Upper lobe of left lung (tissue), 6 donors: ENCODE data around the gene AKR1C2. TPM values are rescaled to one million over a fixed set of nuclear protein-coding genes. Genes with fewer than 3 reads are reported as not detected.
A peak's percentile ranks its signal among the peaks of the same experiment; 100 is the strongest.
"Not testable (repeated sequence)": the region's sequence is repeated elsewhere in the genome, so short reads cannot be mapped to it uniquely, and the experiment has no call there.

Experiments used
- ATAC-seq, 2 donors: fragments of 200-7000 bp; cut with Tn5 transposase; one replicate each; pipeline ENCODE4 v1.9.1; 2022; ENCODE audit warnings: mild to moderate bottlenecking in 2 of 2, moderate library complexity in 2 of 2; ENCODE audit not compliant: low FRiP score in 2 of 2
- DNase-seq, 2 donors: peaks; one replicate each; pipeline ENCODE4 v3.0.0-alpha.2; 2019 to 2020
- H3K27ac ChIP-seq, 4 donors: fragments of 200-600 bp; sonication (generic); one replicate each; pipeline ENCODE4 v1.5.1; 2016 to 2019
- H3K27me3 ChIP-seq, 4 donors: fragments of 200-600 bp; sonication (generic); one replicate each; pipeline ENCODE4 v1.5.1; 2017 to 2019
- H3K36me3 ChIP-seq, 4 donors: fragments of 200-600 bp; sonication (generic); one replicate each; pipeline ENCODE4 v1.5.1; 2016 to 2019
- H3K4me1 ChIP-seq, 4 donors: fragments of 200-600 bp; sonication (generic); one replicate each; pipeline ENCODE4 v1.5.1; 2018 to 2019
- H3K4me3 ChIP-seq, 4 donors: fragments of 200-600 bp; sonication (generic); one replicate each; pipeline ENCODE4 v1.5.1; 2017 to 2019; ENCODE audit warnings: mild to moderate bottlenecking in 2 of 4, moderate library complexity in 1 of 4
- H3K9me3 ChIP-seq, 4 donors: fragments of 200-600 bp; sonication (generic); one replicate each; pipeline ENCODE4 v1.5.1; 2018 to 2019
- EP300 ChIP-seq, 4 donors: sonication (generic); formaldehyde crosslinking; IDR thresholded peaks; one replicate each; pipeline ENCODE4 v1.5.1; 2017; ENCODE audit warnings: antibody characterized with exemption in 4 of 4, control low read depth in 2 of 4
- POLR2A ChIP-seq, 4 donors: fragments of 450-650 bp; IDR thresholded peaks; one replicate each; pipeline ENCODE4 v1.5.1; 2016 to 2017; ENCODE audit warnings: antibody characterized with exemption in 4 of 4, mild to moderate bottlenecking in 2 of 4
- POLR2AphosphoS5 ChIP-seq, 2 donors: sonication (generic); formaldehyde crosslinking; IDR thresholded peaks; one replicate each; pipeline ENCODE4 v1.5.1; 2017; ENCODE audit warnings: antibody characterized with exemption in 2 of 2
- WGBS, 2 donors: methylation state at CpG; one replicate each; pipeline ENCODE4 v1.1.5; 2017 to 2018; 5-methylcytosine and 5-hydroxymethylcytosine counted together
- total RNA-seq, 6 donors: library from RNA; depleted of rRNA in 4 of 6; stranded (reverse); fragments of >200 nt in 4 of 6; gene quantifications; one replicate each; pipeline versions ENCODE4 v1.1.0 to v1.2.1, GENCODE V29; 2016 to 2021
- TF ChIP-seq, protein P1 (sequence below), 6 experiments: fragments of 450-650 bp in 4 of 6; fragments of 200-600 bp in 2 of 6; sonication (generic) in 2 of 6; IDR thresholded peaks; one replicate each; pipeline ENCODE4 v1.5.1; 2016 to 2019; ENCODE audit warnings: antibody characterized with exemption in 6 of 6
- donor health status: DM: no; HTN: no; CAD: no; lungs with moderate emphysema.
- donor health status: DM: no; HTN: yes; CAD: no; lungs with severe emphysema.

The AKR1C2 gene
- total RNA-seq, 6 donors from 2014 or later, result 7.3 to 76.0 (median 28.6) TPM

DNA sequence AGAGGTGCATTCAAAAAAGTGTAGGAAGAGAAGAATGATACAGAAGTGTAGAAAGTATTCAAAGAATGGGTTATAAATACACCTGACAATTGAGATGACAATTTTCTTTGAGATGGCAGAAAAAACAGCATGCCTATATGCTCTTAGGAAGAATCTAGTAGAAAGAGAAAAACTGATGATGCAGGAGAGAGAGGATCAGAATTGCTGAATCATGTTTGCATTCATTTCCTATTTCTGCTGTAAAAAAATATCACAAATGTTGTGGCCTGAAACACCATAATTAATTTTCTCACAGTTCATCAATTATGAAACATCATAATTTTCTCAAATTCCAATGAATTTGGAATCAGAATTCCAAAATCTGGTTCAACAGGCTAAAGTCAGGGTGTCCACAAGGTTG is 50.3 kb downstream of the AKR1C2 start:
- H3K27ac ChIP-seq, result no peak overlapping the region
- no peaks in the 10 kb centered on the region for H3K27me3 ChIP-seq
- peaks cover 4 to 11% (median 8%) of the 10 kb centered on the region in 4 donors for H3K4me1 ChIP-seq
- no peak overlapping the region for H3K4me3 ChIP-seq
- TF ChIP-seq POLR2A (IDR thresholded peaks at IDR 0.05) (no peak), POLR2AphosphoS5 (IDR thresholded peaks at IDR 0.05) (no peak), EP300 (IDR thresholded peaks at IDR 0.05) (no peak)
- TF ChIP-seq, protein P1, sequence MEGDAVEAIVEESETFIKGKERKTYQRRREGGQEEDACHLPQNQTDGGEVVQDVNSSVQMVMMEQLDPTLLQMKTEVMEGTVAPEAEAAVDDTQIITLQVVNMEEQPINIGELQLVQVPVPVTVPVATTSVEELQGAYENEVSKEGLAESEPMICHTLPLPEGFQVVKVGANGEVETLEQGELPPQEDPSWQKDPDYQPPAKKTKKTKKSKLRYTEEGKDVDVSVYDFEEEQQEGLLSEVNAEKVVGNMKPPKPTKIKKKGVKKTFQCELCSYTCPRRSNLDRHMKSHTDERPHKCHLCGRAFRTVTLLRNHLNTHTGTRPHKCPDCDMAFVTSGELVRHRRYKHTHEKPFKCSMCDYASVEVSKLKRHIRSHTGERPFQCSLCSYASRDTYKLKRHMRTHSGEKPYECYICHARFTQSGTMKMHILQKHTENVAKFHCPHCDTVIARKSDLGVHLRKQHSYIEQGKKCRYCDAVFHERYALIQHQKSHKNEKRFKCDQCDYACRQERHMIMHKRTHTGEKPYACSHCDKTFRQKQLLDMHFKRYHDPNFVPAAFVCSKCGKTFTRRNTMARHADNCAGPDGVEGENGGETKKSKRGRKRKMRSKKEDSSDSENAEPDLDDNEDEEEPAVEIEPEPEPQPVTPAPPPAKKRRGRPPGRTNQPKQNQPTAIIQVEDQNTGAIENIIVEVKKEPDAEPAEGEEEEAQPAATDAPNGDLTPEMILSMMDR (IDR thresholded peaks at IDR 0.05), result no peak
- ATAC-seq, result no peak
- H3K36me3 ChIP-seq, result no peaks in the 10 kb centered on the region
- no peaks in the 10 kb centered on the region for H3K9me3 ChIP-seq
- DNase-seq, result no peak

DNA sequence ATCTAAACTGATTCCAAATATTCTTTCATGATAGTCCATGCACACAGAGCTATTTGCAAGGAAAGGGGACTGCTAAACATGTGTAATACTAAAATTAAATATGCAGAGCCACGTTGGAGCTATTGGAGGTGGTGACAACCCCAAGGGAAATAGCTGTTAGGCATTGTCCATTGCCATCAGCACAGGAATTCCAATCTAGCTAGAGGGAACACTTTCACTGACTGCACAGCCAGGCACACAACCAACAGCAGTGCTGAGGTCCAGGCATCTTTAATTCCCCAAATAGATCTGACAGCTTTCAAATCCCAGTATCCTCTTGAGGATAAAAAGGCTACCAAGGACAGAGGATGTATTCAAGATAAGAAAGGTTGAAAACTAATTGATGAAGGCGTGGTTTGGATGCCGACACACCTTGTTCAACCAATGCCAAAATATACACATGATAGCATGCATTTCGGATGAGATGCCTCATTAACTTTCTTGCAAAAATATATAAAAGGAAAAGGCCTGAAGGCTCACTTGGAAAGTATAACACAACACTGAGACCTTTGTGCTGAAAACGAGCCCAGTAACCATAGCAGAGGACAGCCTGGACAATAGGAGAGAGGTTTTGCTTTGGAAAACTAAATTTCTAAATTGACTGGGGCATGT is 52.0 kb downstream of the AKR1C2 start:
- H3K9me3 ChIP-seq, DNase-seq, ATAC-seq, H3K36me3 ChIP-seq, H3K27me3 ChIP-seq, H3K4me3 ChIP-seq, H3K27ac ChIP-seq: not testable (repeated sequence)
- H3K4me1 ChIP-seq, result peaks cover 5 to 26% (median 16%) of the 10 kb centered on the region in 4 donors
- WGBS, 2 donors, result 69 to 81% methylated on average over 5 of the region's 5 CpGs

DNA sequence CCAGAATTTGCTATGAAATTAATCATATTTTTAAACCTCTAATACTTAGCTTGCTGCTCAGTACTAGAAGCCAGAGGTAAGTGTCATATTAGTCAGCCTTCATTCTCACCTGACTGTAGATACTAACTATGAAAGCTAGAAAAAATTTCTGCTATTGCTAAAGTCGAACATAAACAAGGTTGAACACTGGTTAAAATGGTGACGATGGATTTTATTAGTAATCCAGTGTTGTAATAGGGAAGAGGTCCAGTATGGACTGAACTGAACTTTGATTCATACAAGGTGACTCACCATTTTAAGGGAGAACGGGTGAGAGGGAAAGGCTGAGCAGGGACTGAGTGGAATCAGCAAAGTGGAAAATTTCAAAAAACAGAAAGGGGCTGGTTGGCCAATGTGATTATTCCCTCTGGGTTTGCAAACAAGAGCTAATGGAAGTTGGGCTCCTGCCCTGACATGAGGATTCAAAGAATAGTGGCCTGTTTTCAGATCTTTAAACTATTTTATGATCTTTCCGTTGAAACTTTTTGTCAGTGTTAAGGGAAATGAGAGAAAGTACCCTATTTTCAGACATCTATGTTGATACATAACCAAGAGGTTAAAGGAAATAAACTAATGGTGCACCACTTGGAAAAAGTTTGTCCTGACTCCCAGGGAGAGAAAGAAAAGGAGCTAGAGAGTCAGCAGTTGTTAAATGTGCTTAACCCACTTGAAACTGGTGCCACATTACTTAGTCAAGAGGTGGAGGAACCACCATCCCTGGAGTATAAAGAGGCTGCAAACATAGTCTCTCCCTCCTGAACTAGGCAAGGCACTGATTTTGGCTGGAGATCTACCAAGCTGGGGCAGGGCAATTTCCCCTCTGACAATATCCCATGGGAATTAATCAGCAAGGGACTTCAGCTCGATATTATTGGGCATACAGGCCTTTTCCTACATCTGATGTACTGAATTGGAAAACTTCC is 55.7 kb downstream of the AKR1C2 start:
- TF ChIP-seq, protein P1 (IDR thresholded peaks at IDR 0.05), result no peak
- TF ChIP-seq POLR2A (IDR thresholded peaks at IDR 0.05) (no peak), POLR2AphosphoS5 (IDR thresholded peaks at IDR 0.05) (peak in 1 of 2 donors; percentile 45), EP300 (IDR thresholded peaks at IDR 0.05) (peak in 1 of 4 donors; percentile 86)
- H3K27me3 ChIP-seq, result no peaks in the 10 kb centered on the region
- peak in 1 of 2 donors; percentile 42 for DNase-seq
- peaks cover 5 to 41% (median 18%) of the 10 kb centered on the region in 4 donors for H3K4me1 ChIP-seq
- no peak overlapping the region for H3K4me3 ChIP-seq
- no peaks in the 10 kb centered on the region for H3K36me3 ChIP-seq
- 40 to 64% methylated on average over 5 of the region's 5 CpGs for WGBS, 2 donors
- H3K9me3 ChIP-seq, result no peaks in the 10 kb centered on the region
- H3K27ac ChIP-seq, result peak overlapping the region; percentile 30 to 78 (median 68)
- peak; percentile 88 to 93 for ATAC-seq

DNA sequence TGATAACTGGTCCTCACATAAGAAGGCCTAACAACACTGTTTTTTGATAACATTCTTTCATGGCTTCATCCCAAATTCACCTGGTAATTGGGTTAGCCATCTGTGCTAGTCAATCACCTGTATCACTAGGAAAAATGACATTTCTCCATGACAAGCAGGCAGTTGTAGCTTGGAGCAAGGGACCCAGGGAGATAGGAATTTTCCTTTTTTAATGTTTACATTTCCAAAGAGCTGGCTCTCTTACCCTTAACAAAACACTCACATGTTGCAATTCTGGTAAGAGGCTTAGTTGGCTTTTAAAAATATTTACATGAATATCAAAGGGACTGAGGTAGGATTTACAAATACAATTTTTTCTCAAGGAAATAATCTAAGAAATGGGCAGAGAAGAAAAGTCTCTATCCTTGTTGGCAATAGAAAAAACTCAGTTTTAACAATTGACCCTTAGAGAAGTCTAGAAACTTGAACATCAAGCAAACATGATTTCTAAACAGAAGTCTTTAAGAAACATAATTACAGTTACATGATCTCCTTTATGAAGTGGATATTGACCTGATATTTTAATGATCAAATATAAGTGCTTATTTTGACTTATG is 56.5 kb downstream of the AKR1C2 start:
- Histone ChIP-seq H3K27ac (peak overlapping the region; percentile 32 to 78 (median 68)), H3K4me3 (no peak overlapping the region)
- no peak for ATAC-seq

DNA sequence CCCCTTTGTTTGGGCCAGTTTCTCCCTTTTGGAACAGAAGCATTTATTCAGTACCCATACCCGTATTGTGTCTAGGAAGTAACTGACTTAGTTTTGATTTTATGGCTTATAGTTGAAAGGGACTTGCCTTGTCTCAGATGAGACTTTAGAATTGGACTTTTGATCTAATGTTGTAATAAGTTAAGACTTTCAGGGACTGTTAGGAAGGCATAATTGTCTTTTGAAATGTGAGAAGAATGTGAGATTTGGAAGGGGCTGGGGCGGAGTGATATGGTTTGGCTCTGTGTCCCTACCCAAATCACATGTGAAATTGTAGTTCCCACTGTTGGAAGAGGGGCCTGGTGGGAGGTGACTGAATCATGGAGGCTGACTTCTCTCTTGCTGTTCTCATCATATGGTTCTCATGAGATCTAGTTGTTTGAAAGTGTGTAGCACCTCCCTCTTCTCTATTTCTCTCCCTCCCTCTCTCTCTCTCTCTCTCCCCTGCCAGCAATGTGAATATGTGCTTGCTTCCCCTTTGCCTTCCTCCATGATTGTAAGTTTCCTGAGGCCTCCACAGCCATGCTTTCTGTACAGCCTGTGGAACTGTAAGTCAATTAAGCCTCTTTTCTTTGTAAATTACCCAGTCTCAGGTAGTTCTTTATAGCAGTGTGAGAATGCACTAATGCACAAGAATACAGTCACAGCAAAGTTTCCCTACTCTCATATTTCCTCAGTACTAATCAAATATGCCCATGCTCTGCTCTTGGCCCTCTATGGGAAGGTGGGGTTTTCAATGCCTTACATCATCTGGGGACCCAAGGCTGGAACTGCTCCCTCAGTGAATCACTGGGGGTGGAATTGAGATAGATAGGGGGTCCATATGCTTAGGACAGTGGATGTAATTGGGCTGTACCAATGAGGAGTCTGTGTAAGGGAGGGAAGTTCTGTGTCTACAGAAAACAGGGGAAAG is 57.6 kb downstream of the AKR1C2 start:
- Histone ChIP-seq H3K4me1 (peaks cover 5 to 54% (median 19%) of the 10 kb centered on the region in 4 donors), H3K27ac (peak overlapping the region in 1 of 4 donors; percentile 30)
- no peak for ATAC-seq

More for the DNA sequence above, 56.5 kb downstream of the AKR1C2 start:
- Histone ChIP-seq H3K27me3 (no peaks in the 10 kb centered on the region), H3K36me3 (no peaks in the 10 kb centered on the region), H3K9me3 (no peaks in the 10 kb centered on the region), H3K4me1 (peaks cover 5 to 49% (median 19%) of the 10 kb centered on the region in 4 donors)
- no peak for DNase-seq
- TF ChIP-seq EP300 (IDR thresholded peaks at IDR 0.05) (peak in 1 of 4 donors; percentile 23), POLR2AphosphoS5 (IDR thresholded peaks at IDR 0.05) (no peak)

More for the DNA sequence above, 57.6 kb downstream of the AKR1C2 start:
- no peak for DNase-seq
- H3K36me3 ChIP-seq, result no peaks in the 10 kb centered on the region
- no peak overlapping the region for H3K4me3 ChIP-seq
- no peak for TF ChIP-seq EP300 (IDR thresholded peaks at IDR 0.05)
- TF ChIP-seq POLR2AphosphoS5 (IDR thresholded peaks at IDR 0.05), result no peak
- no peak for TF ChIP-seq POLR2A (IDR thresholded peaks at IDR 0.05)
- TF ChIP-seq, protein P1 (IDR thresholded peaks at IDR 0.05), result no peak
- no peaks in the 10 kb centered on the region for H3K27me3 ChIP-seq
- 75 to 85% methylated on average over 2 of the region's 2 CpGs for WGBS, 2 donors
- H3K9me3 ChIP-seq, result no peaks in the 10 kb centered on the region
